Hematopoietic multipotent progenitor cell treated with erythropoietin and hydrocortisone succinate and interleukin-3 and kit ligand, for 17 days (in vitro differentiated cells): ENCODE results near the gene ATP5F1D.
"Not testable (repeated sequence)": the region's sequence is repeated elsewhere in the genome, so short reads cannot be mapped to it uniquely, and the experiment has no call there.

Experiments
- DNase-seq: peaks from one replicate; pipeline ENCODE4 v3.0.0-alpha.2; 2015; ENCODE audit warnings: low spot score

Gene ATP5F1D

DNA sequence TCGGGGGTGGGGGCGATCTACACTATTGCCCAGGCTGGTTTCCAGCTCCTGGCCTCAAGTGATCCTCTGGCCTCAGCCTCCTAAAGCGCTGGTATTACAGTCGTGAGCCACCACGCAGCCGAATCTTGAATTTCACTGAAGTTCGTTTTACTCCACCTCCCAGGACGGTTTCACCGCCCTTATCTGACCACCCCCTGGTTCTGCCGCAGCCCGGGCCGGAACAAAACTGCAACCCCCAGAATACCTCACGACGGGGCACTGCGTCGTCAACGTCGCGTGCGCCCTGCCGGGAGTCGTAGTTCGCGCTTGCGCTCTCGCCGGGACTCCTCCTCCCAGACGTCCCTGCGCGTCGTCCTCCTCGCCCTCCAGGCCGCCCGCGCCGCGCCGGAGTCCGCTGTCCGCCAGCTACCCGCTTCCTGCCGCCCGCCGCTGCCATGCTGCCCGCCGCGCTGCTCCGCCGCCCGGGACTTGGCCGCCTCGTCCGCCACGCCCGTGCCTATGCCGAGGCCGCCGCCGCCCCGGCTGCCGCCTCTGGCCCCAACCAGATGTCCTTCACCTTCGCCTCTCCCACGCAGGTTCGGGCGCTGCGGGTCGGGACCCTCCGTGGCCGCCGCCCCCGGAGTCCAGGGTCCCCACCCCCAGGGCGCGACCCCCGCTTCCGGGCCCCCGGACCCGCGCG, at the start of gene ATP5F1D:
Gene ATP5F1D (plus strand): TSS at position 335 of the 679 bp plus-strand sequence. CDS start 100 bp downstream, at position 435.
- peak; percentile 93 for DNase-seq

GRCh38 chr19:1199531-1199930, 42.0 kb upstream of the ATP5F1D start:
- no peak for DNase-seq

DNA sequence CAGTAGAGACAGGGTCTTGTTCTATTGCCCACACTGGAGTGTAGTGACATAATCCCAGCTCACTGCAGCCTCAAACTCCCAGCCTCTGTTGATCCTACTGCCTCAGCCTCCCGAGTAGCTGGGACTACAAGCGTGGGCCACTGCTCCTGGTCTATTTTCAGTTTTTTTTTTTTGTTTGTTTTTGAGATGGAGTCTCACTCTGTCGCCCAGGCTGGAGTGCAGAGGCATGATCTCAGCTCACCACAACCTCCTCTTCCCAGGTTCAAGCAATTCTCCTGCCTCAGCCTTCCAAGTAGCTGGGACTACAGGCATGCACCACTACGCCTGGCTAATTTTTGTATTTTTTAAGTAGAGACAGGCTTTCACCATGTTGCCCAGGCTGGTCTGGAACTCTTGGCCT, 40.9 kb upstream of the ATP5F1D start:
- not testable (repeated sequence) for DNase-seq

GRCh38 chr19:1205114-1206099, 36.1 kb upstream of the ATP5F1D start, which contains the start of gene STK11:
TSS of gene STK11 (plus strand) at chr19:1205778. CDS start at chr19:1206914, 1,136 bp downstream.
- peak; percentile 98 for DNase-seq

DNA sequence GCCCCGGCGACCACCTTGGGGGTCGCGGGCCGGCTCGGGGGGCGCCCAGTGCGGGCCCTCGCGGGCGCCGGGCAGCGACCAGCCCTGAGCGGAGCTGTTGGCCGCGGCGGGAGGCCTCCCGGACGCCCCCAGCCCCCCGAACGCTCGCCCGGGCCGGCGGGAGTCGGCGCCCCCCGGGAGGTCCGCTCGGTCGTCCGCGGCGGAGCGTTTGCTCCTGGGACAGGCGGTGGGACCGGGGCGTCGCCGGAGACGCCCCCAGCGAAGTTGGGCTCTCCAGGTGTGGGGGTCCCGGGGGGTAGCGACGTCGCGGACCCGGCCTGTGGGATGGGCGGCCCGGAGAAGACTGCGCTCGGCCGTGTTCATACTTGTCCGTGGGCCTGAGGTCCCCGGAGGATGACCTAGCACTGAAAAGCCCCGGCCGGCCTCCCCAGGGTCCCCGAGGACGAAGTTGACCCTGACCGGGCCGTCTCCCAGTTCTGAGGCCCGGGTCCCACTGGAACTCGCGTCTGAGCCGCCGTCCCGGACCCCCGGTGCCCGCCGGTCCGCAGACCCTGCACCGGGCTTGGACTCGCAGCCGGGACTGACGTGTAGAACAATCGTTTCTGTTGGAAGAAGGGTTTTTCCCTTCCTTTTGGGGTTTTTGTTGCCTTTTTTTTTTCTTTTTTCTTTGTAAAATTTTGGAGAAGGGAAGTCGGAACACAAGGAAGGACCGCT, 35.2 kb upstream of the ATP5F1D start:
- DNase-seq = no peak

DNA sequence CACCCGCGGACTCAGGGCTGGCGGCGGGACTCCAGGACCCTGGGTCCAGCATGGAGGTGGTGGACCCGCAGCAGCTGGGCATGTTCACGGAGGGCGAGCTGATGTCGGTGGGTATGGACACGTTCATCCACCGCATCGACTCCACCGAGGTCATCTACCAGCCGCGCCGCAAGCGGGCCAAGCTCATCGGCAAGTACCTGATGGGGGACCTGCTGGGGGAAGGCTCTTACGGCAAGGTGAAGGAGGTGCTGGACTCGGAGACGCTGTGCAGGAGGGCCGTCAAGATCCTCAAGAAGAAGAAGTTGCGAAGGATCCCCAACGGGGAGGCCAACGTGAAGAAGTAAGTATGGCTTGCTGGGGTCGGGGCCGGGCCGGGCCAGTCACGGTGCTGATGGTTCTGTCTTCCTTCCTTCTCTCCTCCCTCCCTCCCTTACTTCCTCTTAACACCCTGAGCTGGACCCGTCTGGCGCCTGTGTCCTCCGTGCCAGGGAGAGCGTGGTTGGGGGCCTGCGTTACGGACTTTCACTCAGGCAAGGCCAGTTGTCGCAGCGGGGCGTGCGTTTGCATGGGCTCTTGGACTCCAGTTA, 34.6 kb upstream of the ATP5F1D start:
- DNase-seq = peak; percentile 68

- peak; percentile 80 for DNase-seq
Measured at GRCh38 chr19:1208830-1209229, 32.7 kb upstream of the ATP5F1D start.

- no peak for DNase-seq
Measured at GRCh38 chr19:1210227-1210538, 31.4 kb upstream of the ATP5F1D start.

DNA sequence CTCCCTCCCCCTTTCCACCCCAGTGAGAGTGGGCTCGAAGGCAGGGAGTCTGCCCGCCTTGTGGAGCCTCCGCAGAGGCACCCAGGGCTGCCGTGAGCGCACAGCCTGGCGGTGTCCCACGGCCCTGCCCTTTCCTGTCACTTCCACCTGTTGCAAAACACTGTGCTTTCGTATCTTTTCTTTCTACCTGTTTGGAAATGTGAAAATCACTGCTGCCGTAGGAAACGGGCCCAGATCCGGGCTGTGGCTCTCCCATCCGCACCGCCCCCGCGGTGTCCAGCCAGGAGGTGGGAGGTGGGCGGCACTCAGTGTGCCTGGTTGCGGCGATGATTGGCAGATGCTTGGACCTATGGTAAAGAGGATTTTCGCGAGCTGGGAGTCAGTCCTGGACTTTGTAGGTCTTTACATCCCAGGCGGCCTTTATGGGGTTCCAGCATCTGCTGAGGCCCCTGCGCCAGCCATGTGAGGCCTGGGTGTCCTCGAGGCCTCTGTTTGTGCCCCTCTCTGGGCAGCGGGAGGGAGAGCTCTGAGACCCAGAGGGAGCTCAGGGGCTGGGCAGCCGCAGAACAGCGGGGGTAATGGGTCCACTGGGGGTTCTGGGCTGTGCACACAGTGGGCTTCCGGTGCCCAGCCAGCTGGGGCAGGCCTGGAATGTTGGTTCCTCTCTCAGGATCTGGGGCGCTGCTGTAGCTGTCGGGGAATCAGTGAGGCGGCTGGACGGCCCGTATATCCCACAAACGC, 29.9 kb upstream of the ATP5F1D start:
- no peak for DNase-seq

- DNase-seq = peak; percentile 71
Measured at GRCh38 chr19:1213391-1214286, 27.9 kb upstream of the ATP5F1D start.

GRCh38 chr19:1214299-1214861, 27.2 kb upstream of the ATP5F1D start:
- no peak for DNase-seq

GRCh38 chr19:1214862-1215731, 26.5 kb upstream of the ATP5F1D start:
- no peak for DNase-seq

GRCh38 chr19:1216756-1217155, 24.8 kb upstream of the ATP5F1D start:
- DNase-seq = no peak

DNA sequence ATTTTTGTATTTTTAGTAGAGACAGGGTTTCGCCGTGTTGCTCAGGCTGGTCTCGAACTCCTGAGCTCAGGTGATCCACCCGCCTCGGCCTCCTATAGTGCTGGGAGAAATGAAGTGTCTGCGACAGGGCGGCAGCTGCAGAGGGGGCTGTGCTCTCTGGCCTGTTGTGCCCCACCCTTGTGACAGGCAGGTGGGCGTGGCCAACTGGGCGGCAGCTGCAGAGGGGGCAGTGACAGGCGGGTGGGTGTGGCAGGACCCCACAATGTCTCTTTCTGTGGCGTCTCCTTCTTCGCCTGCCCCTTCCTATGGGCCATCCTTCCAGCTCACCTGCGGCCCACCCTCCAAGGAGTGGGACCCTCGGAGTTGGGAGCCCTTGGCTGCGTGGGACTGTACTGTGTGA, 24.2 kb upstream of the ATP5F1D start:
- peak; percentile 70 for DNase-seq

- no peak for DNase-seq
Measured at GRCh38 chr19:1218751-1219567, 22.6 kb upstream of the ATP5F1D start.

GRCh38 chr19:1219786-1220476, 21.6 kb upstream of the ATP5F1D start:
- no peak for DNase-seq

GRCh38 chr19:1220477-1220930, 21.0 kb upstream of the ATP5F1D start:
- DNase-seq = no peak
